ENCODE data around the gene CDH15.

DNA sequence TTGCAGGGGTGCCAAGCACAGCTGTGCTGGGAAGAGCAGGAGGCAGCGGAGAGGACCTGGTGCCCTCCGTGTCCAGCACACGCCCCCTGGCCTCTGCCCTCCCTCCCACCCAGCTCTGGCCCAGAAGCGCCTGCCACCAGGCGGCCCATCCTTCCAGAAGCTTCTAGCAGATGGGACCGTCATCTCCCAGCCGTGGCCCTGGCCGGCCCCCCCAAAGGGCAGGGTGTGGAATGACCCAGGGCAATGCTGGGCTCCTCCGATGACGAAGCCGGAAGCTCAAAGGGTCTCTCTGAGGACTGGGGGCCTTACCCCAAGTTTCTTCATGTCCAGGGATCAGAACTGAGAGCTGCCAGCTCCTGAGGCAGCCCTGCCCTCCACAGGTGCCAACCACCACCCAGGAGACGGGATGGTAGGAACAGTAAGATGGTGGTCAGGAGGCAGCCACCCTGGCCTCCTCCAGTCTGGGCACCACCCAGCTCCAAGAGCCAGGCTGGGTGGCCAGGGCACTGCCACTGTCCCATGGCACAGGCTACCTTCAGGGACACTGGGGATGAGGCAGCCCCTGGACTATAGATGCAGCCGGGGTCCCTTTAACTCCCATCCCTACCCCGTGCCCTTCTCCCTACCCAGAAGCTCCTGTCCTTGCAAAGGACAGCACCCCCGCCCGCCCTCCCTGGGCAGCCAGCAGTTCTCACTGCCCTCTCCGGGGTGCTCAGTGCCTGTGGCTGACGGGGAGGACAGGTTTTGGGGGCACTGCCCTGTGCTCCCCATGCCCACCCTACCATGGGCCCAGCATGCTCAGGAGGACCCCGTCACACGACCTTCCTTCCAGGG lies 6.5 kb upstream of the CDH15 start:
- TF ChIP-seq, protein P1, sequence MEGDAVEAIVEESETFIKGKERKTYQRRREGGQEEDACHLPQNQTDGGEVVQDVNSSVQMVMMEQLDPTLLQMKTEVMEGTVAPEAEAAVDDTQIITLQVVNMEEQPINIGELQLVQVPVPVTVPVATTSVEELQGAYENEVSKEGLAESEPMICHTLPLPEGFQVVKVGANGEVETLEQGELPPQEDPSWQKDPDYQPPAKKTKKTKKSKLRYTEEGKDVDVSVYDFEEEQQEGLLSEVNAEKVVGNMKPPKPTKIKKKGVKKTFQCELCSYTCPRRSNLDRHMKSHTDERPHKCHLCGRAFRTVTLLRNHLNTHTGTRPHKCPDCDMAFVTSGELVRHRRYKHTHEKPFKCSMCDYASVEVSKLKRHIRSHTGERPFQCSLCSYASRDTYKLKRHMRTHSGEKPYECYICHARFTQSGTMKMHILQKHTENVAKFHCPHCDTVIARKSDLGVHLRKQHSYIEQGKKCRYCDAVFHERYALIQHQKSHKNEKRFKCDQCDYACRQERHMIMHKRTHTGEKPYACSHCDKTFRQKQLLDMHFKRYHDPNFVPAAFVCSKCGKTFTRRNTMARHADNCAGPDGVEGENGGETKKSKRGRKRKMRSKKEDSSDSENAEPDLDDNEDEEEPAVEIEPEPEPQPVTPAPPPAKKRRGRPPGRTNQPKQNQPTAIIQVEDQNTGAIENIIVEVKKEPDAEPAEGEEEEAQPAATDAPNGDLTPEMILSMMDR (IDR thresholded peaks at IDR 0.05): no peak
- TF ChIP-seq POLR2A (IDR thresholded peaks at IDR 0.05) (no peak), EP300 (IDR thresholded peaks at IDR 0.05) (no peak)

All from ovary (tissue), 3 donors.